Right atrium auricular region (tissue), 2 donors: ENCODE measurements around the gene SULT1C3. TPM values are rescaled to one million over a fixed set of nuclear protein-coding genes. Genes with fewer than 3 reads are reported as not detected.

ENCODE experiments used
- DNase-seq: peaks from one replicate; pipeline ENCODE4 v3.0.0-alpha.2; 2019; ENCODE audit warnings: low spot score
- H3K27ac ChIP-seq, 2 donors: fragments of 200-600 bp; sonication (generic); 1 replicate in 1 of 2; 2 replicates in 1 of 2; pipeline ENCODE4 v1.5.1; 2016 to 2019
- H3K27me3 ChIP-seq, 2 donors: fragments of 200-600 bp; sonication (generic); one replicate each; pipeline versions ENCODE4 v1.5.1 to v1.6.0; 2017 to 2019
- H3K36me3 ChIP-seq: fragments of 200-600 bp; sonication (generic); one replicate; pipeline ENCODE4 v1.5.1; 2016
- H3K4me1 ChIP-seq, 2 donors: fragments of 200-600 bp; sonication (generic); one replicate each; pipeline versions ENCODE4 v1.5.1 to v1.6.0; 2017 to 2019
- H3K4me3 ChIP-seq, 2 donors: fragments of 200-600 bp; sonication (generic); 1 replicate in 1 of 2; 2 replicates in 1 of 2; pipeline ENCODE4 v1.5.1; 2017 to 2019; ENCODE audit warnings: mild to moderate bottlenecking in 1 of 2, moderate library complexity in 1 of 2
- H3K9me3 ChIP-seq, 2 donors: fragments of 200-600 bp; sonication (generic); one replicate each; pipeline ENCODE4 v1.5.1; 2019
- total RNA-seq, 2 donors: library from RNA; depleted of rRNA; stranded (reverse); fragments of >200 nt; gene quantifications; one replicate each; pipeline ENCODE4 v1.1.0, GENCODE V29; 2016
- TF ChIP-seq, protein P1 (sequence below), 2 donors: fragments of 200-600 bp; sonication (generic); IDR thresholded peaks; one replicate each; pipeline ENCODE4 v1.5.1; 2019; ENCODE audit warnings: antibody characterized with exemption in 2 of 2

SULT1C3 gene
- total RNA-seq, 2 donors from 2014 or later, result not detected

DNA sequence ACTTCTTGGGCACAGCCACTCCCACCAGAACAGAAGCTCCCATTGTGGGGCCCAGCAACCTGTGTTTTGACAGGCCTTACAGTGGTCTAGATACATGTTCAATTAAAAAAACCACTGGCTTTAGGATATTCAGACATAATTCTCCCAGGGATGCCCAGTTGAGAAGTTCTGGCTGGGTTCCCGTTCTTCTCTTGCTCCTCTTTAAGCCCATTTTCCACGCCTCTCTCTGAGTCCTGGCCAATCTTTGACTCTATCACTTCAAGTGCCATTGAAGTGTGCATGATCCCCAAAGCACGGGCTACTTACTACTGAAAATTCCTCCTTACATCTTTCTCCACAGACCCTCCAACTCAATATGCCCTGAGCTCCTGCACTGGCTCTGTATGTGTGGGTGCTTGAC is 17.5 kb upstream of the SULT1C3 start:
- TF ChIP-seq, protein P1, sequence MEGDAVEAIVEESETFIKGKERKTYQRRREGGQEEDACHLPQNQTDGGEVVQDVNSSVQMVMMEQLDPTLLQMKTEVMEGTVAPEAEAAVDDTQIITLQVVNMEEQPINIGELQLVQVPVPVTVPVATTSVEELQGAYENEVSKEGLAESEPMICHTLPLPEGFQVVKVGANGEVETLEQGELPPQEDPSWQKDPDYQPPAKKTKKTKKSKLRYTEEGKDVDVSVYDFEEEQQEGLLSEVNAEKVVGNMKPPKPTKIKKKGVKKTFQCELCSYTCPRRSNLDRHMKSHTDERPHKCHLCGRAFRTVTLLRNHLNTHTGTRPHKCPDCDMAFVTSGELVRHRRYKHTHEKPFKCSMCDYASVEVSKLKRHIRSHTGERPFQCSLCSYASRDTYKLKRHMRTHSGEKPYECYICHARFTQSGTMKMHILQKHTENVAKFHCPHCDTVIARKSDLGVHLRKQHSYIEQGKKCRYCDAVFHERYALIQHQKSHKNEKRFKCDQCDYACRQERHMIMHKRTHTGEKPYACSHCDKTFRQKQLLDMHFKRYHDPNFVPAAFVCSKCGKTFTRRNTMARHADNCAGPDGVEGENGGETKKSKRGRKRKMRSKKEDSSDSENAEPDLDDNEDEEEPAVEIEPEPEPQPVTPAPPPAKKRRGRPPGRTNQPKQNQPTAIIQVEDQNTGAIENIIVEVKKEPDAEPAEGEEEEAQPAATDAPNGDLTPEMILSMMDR (IDR thresholded peaks at IDR 0.05), result no peak
- Histone ChIP-seq H3K4me1 (no peaks in the 10 kb centered on the region), H3K36me3 (no peaks in the 10 kb centered on the region), H3K27ac (no peak overlapping the region), H3K9me3 (peaks cover 3 to 14% of the 10 kb centered on the region in 2 donors), H3K27me3 (no peaks in the 10 kb centered on the region), H3K4me3 (no peak overlapping the region)
- DNase-seq, result no peak

DNA sequence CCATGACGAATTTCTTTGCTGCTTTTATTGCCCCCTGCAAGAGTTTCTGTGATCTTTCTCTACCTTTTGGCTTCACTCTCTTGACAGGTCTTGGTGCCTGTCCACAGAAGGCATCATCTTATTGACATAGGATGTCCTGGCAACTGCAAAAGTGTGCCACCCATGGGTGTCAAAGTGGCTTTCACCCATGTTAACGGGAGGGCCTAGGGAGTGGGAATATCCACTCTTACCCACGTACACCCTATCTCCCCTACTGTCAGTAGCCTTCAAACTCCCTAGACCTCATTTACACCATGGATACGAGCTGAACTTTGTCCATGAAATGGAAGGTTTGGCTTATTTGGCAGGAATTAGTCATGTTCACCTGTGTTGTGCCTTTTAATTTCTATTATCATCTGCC is 16.2 kb upstream of the SULT1C3 start:
- Histone ChIP-seq H3K4me3 (no peak overlapping the region), H3K36me3 (no peaks in the 10 kb centered on the region), H3K9me3 (peaks cover 3 to 14% of the 10 kb centered on the region in 2 donors), H3K27me3 (no peaks in the 10 kb centered on the region), H3K27ac (no peak overlapping the region), H3K4me1 (no peaks in the 10 kb centered on the region)
- TF ChIP-seq, protein P1 (IDR thresholded peaks at IDR 0.05), result no peak
- no peak for DNase-seq

DNA sequence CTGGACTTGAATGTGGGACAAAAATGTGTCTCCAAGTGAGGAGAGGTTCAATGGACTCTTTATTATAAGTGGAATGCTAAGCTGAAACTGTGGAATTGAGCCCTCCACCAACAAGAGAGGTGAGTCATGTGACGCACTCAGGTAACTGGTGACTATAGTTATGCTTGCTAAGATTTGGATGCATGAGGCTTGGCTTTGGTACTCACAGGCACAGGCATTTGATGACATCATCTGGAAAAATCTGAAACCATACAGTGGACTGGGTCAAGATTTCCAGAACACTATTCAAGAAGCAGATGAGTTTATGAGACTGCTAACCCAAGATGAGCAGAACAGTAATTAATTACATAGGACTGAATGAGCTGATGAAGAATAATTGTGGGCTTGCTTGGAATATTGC is 15.7 kb upstream of the SULT1C3 start:
- TF ChIP-seq, protein P1 (IDR thresholded peaks at IDR 0.05), result no peak
- Histone ChIP-seq H3K27ac (no peak overlapping the region), H3K4me1 (no peaks in the 10 kb centered on the region), H3K4me3 (no peak overlapping the region), H3K9me3 (peaks cover 3 to 14% of the 10 kb centered on the region in 2 donors), H3K36me3 (no peaks in the 10 kb centered on the region), H3K27me3 (no peaks in the 10 kb centered on the region)
- no peak for DNase-seq

DNA sequence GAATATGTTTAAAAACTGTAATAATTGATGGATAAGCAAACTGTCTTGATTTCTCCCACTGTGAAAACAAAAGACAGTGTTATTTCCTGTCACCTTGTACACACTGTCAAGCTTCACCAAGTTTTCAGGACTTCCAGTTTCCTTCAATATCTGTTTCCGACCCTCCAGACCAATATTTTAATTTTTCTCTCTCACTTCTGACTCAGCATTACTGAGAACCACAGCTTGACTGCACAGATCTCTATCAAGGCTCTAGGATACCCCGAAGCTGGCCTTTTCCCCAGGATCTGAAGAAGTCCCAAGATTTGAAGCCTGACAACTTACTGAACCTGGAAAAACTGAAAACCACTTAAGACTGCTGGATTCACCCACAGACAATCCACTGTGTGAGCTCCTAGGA is 13.2 kb upstream of the SULT1C3 start:
- TF ChIP-seq, protein P1 (IDR thresholded peaks at IDR 0.05), result no peak
- Histone ChIP-seq H3K4me3 (no peak overlapping the region), H3K4me1 (no peaks in the 10 kb centered on the region), H3K36me3 (no peaks in the 10 kb centered on the region), H3K9me3 (peaks cover 3 to 14% of the 10 kb centered on the region in 2 donors), H3K27ac (no peak overlapping the region), H3K27me3 (no peaks in the 10 kb centered on the region)
- no peak for DNase-seq

DNA sequence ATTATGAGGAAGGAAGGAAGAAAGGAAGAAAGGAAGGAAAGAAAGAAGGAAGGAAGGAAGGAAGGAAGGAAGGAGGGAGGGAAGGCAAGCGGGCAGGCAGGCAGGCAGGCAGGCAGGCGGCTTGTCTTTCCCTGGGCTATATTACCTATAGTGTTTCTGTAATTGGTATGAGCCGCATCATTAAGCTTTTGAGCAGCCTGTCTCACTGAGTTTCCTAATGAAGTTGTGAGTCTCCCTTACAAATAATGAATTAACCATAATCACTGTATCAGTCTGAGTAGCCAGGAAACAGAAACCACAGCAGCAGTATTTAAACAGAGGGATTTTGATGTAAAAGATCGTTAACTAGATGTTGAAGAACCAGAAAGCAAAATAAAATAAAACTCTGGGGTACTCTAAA is 11.8 kb upstream of the SULT1C3 start:
- no peak overlapping the region for H3K27ac ChIP-seq
- peaks cover 3 to 14% of the 10 kb centered on the region in 2 donors for H3K9me3 ChIP-seq
- H3K4me3 ChIP-seq, result no peak overlapping the region
- H3K4me1 ChIP-seq, result no peaks in the 10 kb centered on the region
- TF ChIP-seq, protein P1 (IDR thresholded peaks at IDR 0.05), result no peak
- H3K27me3 ChIP-seq, result no peaks in the 10 kb centered on the region
- DNase-seq, result no peak
- no peaks in the 10 kb centered on the region for H3K36me3 ChIP-seq

DNA sequence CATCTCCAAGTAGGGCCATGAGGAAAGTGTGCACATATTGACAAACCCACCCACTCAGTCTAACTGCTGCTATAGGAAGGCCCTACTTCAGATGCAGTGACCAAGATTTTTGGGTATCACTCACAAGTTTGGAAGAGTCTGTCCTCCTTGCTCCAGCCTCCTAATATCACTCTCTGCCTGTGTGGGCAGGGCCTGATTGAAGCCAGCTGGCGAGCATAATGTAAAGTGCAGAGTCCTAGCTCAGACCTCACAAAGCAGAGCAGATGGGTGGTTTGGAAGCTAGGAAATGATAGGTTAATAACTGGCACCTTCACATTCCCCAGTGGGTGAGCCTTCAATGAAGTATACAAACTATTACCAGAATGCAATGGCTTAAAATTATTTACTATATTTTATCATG is 11.2 kb upstream of the SULT1C3 start:
- H3K27ac ChIP-seq, result no peak overlapping the region
- H3K27me3 ChIP-seq, result no peaks in the 10 kb centered on the region
- no peak overlapping the region for H3K4me3 ChIP-seq
- H3K4me1 ChIP-seq, result no peaks in the 10 kb centered on the region
- peaks cover 0 to 9% of the 10 kb centered on the region in 2 donors for H3K9me3 ChIP-seq
- no peaks in the 10 kb centered on the region for H3K36me3 ChIP-seq
- no peak for DNase-seq
- TF ChIP-seq, protein P1 (IDR thresholded peaks at IDR 0.05), result no peak
